Fibroblast of lung (primary cell): ENCODE data around the gene TUBB1.

ENCODE experiments used
- EZH2 ChIP-seq: IDR thresholded peaks from 2 replicates; pipeline ENCODE4 v1.5.1; 2012; ENCODE audit warnings: low read length, control low read depth, mild to moderate bottlenecking; ENCODE audit errors: missing control alignments
- TF ChIP-seq, protein P1 (sequence below), 2 donors: IDR thresholded peaks in 1 of 2; conservative IDR thresholded peaks in 1 of 2; 1 replicate in 1 of 2; 2 replicates in 1 of 2; pipeline ENCODE4 v1.5.1; 2011 to 2012; ENCODE audit warnings: low read length in 2 of 2, control low read depth in 1 of 2, inconsistent platforms in 1 of 2, low read depth in 1 of 2, mild to moderate bottlenecking in 1 of 2

DNA sequence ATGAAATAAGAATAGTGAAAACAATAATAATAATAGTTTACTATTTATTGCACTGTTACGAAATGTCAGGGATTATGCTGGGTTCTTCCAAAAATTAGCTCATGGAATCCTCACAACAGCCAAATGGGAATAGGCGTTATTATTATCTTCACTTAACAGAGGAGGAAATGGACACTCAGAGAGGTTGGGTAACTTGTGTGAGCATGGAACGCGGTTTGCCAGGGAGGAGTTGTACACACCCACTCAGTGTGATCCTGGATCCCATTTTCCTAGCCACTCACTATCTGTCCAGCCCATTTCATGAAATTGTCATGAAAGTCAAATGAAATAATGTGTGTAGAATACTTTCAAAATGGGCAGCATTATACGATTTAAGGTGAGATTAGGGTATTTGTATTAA is 33.6 kb upstream of the TUBB1 start:
- TF ChIP-seq, protein P1, sequence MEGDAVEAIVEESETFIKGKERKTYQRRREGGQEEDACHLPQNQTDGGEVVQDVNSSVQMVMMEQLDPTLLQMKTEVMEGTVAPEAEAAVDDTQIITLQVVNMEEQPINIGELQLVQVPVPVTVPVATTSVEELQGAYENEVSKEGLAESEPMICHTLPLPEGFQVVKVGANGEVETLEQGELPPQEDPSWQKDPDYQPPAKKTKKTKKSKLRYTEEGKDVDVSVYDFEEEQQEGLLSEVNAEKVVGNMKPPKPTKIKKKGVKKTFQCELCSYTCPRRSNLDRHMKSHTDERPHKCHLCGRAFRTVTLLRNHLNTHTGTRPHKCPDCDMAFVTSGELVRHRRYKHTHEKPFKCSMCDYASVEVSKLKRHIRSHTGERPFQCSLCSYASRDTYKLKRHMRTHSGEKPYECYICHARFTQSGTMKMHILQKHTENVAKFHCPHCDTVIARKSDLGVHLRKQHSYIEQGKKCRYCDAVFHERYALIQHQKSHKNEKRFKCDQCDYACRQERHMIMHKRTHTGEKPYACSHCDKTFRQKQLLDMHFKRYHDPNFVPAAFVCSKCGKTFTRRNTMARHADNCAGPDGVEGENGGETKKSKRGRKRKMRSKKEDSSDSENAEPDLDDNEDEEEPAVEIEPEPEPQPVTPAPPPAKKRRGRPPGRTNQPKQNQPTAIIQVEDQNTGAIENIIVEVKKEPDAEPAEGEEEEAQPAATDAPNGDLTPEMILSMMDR (conservative IDR thresholded peaks at IDR 0.05 in 1 of 2, IDR thresholded peaks at IDR 0.05 in 1 of 2; ENCODE audit: low read depth in 1 of 2, low read length in 2 of 2): no peak
- no peak for TF ChIP-seq EZH2
